WTC11 (cell line): Measurements from ENCODE around the gene FAM149B1. TPM values are rescaled to one million over a fixed set of nuclear protein-coding genes. Genes with fewer than 3 reads are reported as not detected.

Source experiments
- ATAC-seq: fragments of 200-7000 bp; cut with Tn5 transposase; 2 replicates; pipeline ENCODE4 v1.10.0; 2021; ENCODE audit warnings: mild to moderate bottlenecking, moderate library complexity
- CTCF ChIA-PET: fragments of 300-600 bp; sonication (Branson Sonifier 250); formaldehyde crosslinking; loops from one replicate; lab custom pipeline; 2021; ENCODE audit warnings: antibody characterized with exemption; lab: Charles Lee
- POLR2A ChIA-PET: fragments of 350-600 bp; sonication (Branson Sonifier 250); formaldehyde crosslinking; loops from one replicate; lab custom pipeline; 2021; ENCODE audit warnings: antibody characterized with exemption; lab: Charles Lee
- DNase-seq: peaks from one replicate; pipeline ENCODE4 v3.0.0; 2021; ENCODE audit warnings: low spot score
- H3K27ac Mint-ChIP-seq: 2 replicates; pipeline ENCODE4 v1.8.0; 2021; ENCODE audit warnings: mixed read lengths
- H3K27me3 Mint-ChIP-seq: 2 replicates; pipeline ENCODE4 v1.8.0; 2021; ENCODE audit warnings: low read depth, mild to moderate bottlenecking, moderate library complexity, mixed read lengths
- H3K36me3 Mint-ChIP-seq: 2 replicates; pipeline ENCODE4 v1.8.0; 2021; ENCODE audit warnings: mixed read lengths
- H3K4me1 Mint-ChIP-seq: 2 replicates; pipeline ENCODE4 v1.8.0; 2022; ENCODE audit warnings: mixed read lengths
- H3K4me3 Mint-ChIP-seq: 2 replicates; pipeline ENCODE4 v1.8.0; 2021; ENCODE audit warnings: mild to moderate bottlenecking, moderate library complexity, mixed read lengths
- H3K9me3 Mint-ChIP-seq: 2 replicates; pipeline ENCODE4 v1.8.0; 2021; ENCODE audit warnings: mixed read lengths
- CREB1 ChIP-seq: sonication (generic); formaldehyde crosslinking; IDR thresholded peaks from 2 replicates; pipeline ENCODE4 v1.8.0; 2023; ENCODE audit warnings: mild to moderate bottlenecking, missing genetic modification reagents
- ETV6 ChIP-seq: sonication (generic); formaldehyde crosslinking; IDR thresholded peaks from 2 replicates; pipeline ENCODE4 v1.8.1; 2022; ENCODE audit warnings: mild to moderate bottlenecking, missing genetic modification reagents
- GTF2I ChIP-seq: fragments of 250-450 bp; sonication (Bioruptor Pico); conservative IDR thresholded peaks from 2 replicates; pipeline ENCODE4 v1.4.0; 2021; ENCODE audit warnings: mild to moderate bottlenecking
- HMGA2 ChIP-seq: fragments of 250-450 bp; sonication (Bioruptor Pico); IDR thresholded peaks from 2 replicates; pipeline ENCODE4 v1.4.0; 2021; ENCODE audit warnings: mild to moderate bottlenecking, moderate library complexity
- IRF2 ChIP-seq: sonication (generic); formaldehyde crosslinking; IDR thresholded peaks from 2 replicates; pipeline ENCODE4 v1.8.0; 2022; ENCODE audit warnings: low read depth, missing genetic modification reagents, borderline replicate concordance
- MXD4 ChIP-seq: fragments of 250-450 bp; sonication (Bioruptor Pico); IDR thresholded peaks from 2 replicates; pipeline ENCODE4 v1.8.0; 2021; ENCODE audit warnings: mild to moderate bottlenecking, moderate library complexity, borderline replicate concordance
- MYBL2 ChIP-seq: sonication (generic); formaldehyde crosslinking; IDR thresholded peaks from 2 replicates; pipeline ENCODE4 v1.8.1; 2023; ENCODE audit warnings: mild to moderate bottlenecking, moderate library complexity, missing genetic modification reagents
- RELA ChIP-seq: sonication (generic); formaldehyde crosslinking; IDR thresholded peaks from 2 replicates; pipeline ENCODE4 v1.8.1; 2022; ENCODE audit warnings: missing genetic modification reagents, mild to moderate bottlenecking, borderline replicate concordance
- SMAD4 ChIP-seq: sonication (generic); formaldehyde crosslinking; IDR thresholded peaks from 2 replicates; pipeline ENCODE4 v1.8.0; 2022; ENCODE audit warnings: mild to moderate bottlenecking, missing genetic modification reagents
- ZNF121 ChIP-seq: sonication (generic); formaldehyde crosslinking; IDR thresholded peaks from 2 replicates; pipeline ENCODE4 v1.8.0; 2023; ENCODE audit warnings: missing genetic modification reagents
- ZNF138 ChIP-seq: sonication (generic); formaldehyde crosslinking; conservative IDR thresholded peaks from 2 replicates; pipeline ENCODE4 v1.8.1; 2022; ENCODE audit warnings: mild to moderate bottlenecking, moderate library complexity, missing genetic modification reagents
- ZNF232 ChIP-seq: sonication (generic); formaldehyde crosslinking; IDR thresholded peaks from 2 replicates; pipeline ENCODE4 v1.8.0; 2022; ENCODE audit warnings: mild to moderate bottlenecking, missing genetic modification reagents
- ZNF416 ChIP-seq: fragments of 250-450 bp; sonication (Bioruptor Pico); IDR thresholded peaks from 2 replicates; pipeline ENCODE4 v1.9.0; 2021; ENCODE audit warnings: mild to moderate bottlenecking, inconsistent platforms
- ZNF423 ChIP-seq: fragments of 250-450 bp; sonication (Bioruptor Pico); IDR thresholded peaks from 2 replicates; pipeline ENCODE4 v2.1.2; 2022; ENCODE audit warnings: mild to moderate bottlenecking, moderate library complexity
- total RNA-seq: library from RNA; stranded (reverse); gene quantifications from 3 replicates; pipeline ENCODE4 v1.2.3, GENCODE V29; 2021
- TF ChIP-seq, protein P1 (sequence below): fragments of 250-450 bp; sonication (Bioruptor Pico); IDR thresholded peaks from 2 replicates; pipeline ENCODE4 v1.9.0; 2021; ENCODE audit warnings: mild to moderate bottlenecking, borderline replicate concordance
- TF ChIP-seq, protein P2 (sequence below): sonication (generic); formaldehyde crosslinking; IDR thresholded peaks from 2 replicates; pipeline ENCODE4 v1.8.0; 2022; ENCODE audit warnings: mild to moderate bottlenecking, missing genetic modification reagents
- TF ChIP-seq, protein P3 (sequence below): sonication (generic); formaldehyde crosslinking; IDR thresholded peaks from 2 replicates; pipeline ENCODE4 v1.8.0; 2022; ENCODE audit warnings: mild to moderate bottlenecking, missing genetic modification reagents
- TF ChIP-seq, protein P4 (sequence below): sonication (generic); formaldehyde crosslinking; IDR thresholded peaks from 2 replicates; pipeline ENCODE4 v1.8.0; 2022; ENCODE audit warnings: mild to moderate bottlenecking, missing genetic modification reagents
- TF ChIP-seq, protein P5 (sequence below): sonication (generic); formaldehyde crosslinking; IDR thresholded peaks from 2 replicates; pipeline ENCODE4 v1.8.0; 2023; ENCODE audit warnings: missing genetic modification reagents
- TF ChIP-seq, protein P6 (sequence below): fragments of 250-450 bp; sonication (Bioruptor Pico); conservative IDR thresholded peaks from 2 replicates; pipeline ENCODE4 v1.9.0; 2021; ENCODE audit warnings: mild to moderate bottlenecking

The FAM149B1 gene
- total RNA-seq, 1 experiment from 2014 or later: 13.8 TPM

DNA sequence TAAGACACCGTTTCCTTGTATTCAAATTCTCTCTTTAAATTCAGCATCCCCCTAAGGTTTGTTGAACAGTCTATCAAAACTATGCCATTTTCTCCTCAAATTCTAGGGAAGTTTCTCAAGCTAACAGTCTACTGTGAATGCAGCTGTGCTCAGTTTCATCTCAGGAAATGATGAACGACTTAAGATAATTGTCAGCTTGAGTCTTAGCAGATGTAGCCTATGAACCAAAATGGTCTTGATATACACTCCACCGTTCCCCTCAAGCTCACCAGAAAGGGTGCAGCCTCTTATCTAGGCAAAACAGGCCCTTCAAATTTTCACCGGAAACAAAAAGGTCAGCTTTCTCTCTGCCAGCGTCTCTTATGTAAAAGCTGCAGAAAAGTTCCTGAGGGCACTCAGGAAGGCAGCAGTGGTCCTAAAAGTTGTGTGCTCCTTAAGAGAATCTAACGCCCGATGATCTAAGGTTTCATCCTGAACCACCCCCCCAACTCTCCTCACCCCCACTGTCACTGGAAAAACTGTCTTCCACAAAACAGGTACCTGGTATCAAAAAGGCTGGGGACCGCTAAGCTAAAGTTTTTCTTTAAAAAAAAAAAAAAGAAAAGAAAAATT is 77.1 kb downstream of the FAM149B1 start (continued):
- TF ChIP-seq, protein P1, sequence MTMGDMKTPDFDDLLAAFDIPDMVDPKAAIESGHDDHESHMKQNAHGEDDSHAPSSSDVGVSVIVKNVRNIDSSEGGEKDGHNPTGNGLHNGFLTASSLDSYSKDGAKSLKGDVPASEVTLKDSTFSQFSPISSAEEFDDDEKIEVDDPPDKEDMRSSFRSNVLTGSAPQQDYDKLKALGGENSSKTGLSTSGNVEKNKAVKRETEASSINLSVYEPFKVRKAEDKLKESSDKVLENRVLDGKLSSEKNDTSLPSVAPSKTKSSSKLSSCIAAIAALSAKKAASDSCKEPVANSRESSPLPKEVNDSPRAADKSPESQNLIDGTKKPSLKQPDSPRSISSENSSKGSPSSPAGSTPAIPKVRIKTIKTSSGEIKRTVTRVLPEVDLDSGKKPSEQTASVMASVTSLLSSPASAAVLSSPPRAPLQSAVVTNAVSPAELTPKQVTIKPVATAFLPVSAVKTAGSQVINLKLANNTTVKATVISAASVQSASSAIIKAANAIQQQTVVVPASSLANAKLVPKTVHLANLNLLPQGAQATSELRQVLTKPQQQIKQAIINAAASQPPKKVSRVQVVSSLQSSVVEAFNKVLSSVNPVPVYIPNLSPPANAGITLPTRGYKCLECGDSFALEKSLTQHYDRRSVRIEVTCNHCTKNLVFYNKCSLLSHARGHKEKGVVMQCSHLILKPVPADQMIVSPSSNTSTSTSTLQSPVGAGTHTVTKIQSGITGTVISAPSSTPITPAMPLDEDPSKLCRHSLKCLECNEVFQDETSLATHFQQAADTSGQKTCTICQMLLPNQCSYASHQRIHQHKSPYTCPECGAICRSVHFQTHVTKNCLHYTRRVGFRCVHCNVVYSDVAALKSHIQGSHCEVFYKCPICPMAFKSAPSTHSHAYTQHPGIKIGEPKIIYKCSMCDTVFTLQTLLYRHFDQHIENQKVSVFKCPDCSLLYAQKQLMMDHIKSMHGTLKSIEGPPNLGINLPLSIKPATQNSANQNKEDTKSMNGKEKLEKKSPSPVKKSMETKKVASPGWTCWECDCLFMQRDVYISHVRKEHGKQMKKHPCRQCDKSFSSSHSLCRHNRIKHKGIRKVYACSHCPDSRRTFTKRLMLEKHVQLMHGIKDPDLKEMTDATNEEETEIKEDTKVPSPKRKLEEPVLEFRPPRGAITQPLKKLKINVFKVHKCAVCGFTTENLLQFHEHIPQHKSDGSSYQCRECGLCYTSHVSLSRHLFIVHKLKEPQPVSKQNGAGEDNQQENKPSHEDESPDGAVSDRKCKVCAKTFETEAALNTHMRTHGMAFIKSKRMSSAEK (CRISPR knock-in tag): no peak
- TF ChIP-seq ZNF416 (CRISPR knock-in tag): no peak
- TF ChIP-seq, protein P2, sequence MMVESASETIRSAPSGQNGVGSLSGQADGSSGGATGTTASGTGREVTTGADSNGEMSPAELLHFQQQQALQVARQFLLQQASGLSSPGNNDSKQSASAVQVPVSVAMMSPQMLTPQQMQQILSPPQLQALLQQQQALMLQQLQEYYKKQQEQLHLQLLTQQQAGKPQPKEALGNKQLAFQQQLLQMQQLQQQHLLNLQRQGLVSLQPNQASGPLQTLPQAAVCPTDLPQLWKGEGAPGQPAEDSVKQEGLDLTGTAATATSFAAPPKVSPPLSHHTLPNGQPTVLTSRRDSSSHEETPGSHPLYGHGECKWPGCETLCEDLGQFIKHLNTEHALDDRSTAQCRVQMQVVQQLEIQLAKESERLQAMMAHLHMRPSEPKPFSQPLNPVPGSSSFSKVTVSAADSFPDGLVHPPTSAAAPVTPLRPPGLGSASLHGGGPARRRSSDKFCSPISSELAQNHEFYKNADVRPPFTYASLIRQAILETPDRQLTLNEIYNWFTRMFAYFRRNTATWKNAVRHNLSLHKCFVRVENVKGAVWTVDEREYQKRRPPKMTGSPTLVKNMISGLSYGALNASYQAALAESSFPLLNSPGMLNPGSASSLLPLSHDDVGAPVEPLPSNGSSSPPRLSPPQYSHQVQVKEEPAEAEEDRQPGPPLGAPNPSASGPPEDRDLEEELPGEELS (CRISPR knock-in tag): no peak
- TF ChIP-seq ZNF138: no peak
- no peak for TF ChIP-seq HMGA2
- no peak for TF ChIP-seq SMAD4
- TF ChIP-seq, protein P3, sequence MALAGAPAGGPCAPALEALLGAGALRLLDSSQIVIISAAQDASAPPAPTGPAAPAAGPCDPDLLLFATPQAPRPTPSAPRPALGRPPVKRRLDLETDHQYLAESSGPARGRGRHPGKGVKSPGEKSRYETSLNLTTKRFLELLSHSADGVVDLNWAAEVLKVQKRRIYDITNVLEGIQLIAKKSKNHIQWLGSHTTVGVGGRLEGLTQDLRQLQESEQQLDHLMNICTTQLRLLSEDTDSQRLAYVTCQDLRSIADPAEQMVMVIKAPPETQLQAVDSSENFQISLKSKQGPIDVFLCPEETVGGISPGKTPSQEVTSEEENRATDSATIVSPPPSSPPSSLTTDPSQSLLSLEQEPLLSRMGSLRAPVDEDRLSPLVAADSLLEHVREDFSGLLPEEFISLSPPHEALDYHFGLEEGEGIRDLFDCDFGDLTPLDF (CRISPR knock-in tag): no peak
- TF ChIP-seq ZNF232: no peak
- TF ChIP-seq, protein P4, sequence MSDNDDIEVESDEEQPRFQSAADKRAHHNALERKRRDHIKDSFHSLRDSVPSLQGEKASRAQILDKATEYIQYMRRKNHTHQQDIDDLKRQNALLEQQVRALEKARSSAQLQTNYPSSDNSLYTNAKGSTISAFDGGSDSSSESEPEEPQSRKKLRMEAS (CRISPR knock-in tag): no peak
- TF ChIP-seq ETV6: no peak
- TF ChIP-seq, all 79 proteins: peak for 0

DNA sequence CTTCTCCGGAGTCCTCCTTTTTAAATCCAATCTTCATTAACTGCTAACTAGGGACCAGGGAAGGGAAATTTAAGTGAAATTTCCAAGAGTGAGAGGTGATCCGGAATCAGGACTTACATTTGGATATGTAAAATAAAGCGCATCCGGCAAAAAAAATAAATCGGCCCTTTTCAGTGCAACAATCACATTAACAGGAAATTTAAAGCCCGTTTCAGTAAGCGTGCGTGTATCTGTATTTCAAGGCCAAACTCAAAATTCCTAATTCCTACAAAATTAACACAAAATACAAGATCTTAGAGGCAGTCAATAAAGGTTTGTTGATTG is 78.4 kb downstream of the FAM149B1 start:
- H3K9me3 Mint-ChIP-seq: no peaks in the 10 kb centered on the region
- ChIA-PET CTCF (interaction anchor here (1.2 to 1.5 kb wide), 4 partner anchors 13 to 152 kb away, joined by 4 to 5 read pairs (median 5); partner anchors contain the start of gene FAM149B1), POLR2A (interaction anchor here (0.6 to 1.5 kb wide), 5 partner anchors 12 to 526 kb away, joined by 3 to 7 read pairs (median 4); a partner anchor contains a TSS)
- ATAC-seq (no peak), DNase-seq (no peak)
- peak overlapping the region; percentile 94 for H3K4me3 Mint-ChIP-seq
- H3K36me3 Mint-ChIP-seq: peaks cover 66% of the 10 kb centered on the region
- peak overlapping the region; percentile 100 for H3K27ac Mint-ChIP-seq
- no peaks in the 10 kb centered on the region for H3K27me3 Mint-ChIP-seq
- TF ChIP-seq GTF2I (CRISPR knock-in tag) (no peak), CREB1 (CRISPR knock-in tag) (no peak), RELA (CRISPR knock-in tag) (no peak), ZNF423 (CRISPR knock-in tag) (no peak), ZNF121 (CRISPR knock-in tag) (no peak), IRF2 (CRISPR knock-in tag) (no peak), MXD4 (CRISPR knock-in tag) (no peak), MYBL2 (CRISPR knock-in tag) (no peak)
- TF ChIP-seq, protein P5, sequence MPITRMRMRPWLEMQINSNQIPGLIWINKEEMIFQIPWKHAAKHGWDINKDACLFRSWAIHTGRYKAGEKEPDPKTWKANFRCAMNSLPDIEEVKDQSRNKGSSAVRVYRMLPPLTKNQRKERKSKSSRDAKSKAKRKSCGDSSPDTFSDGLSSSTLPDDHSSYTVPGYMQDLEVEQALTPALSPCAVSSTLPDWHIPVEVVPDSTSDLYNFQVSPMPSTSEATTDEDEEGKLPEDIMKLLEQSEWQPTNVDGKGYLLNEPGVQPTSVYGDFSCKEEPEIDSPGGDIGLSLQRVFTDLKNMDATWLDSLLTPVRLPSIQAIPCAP (CRISPR knock-in tag): no peak
- TF ChIP-seq, protein P3 (CRISPR knock-in tag): no peak
- TF ChIP-seq, protein P6, sequence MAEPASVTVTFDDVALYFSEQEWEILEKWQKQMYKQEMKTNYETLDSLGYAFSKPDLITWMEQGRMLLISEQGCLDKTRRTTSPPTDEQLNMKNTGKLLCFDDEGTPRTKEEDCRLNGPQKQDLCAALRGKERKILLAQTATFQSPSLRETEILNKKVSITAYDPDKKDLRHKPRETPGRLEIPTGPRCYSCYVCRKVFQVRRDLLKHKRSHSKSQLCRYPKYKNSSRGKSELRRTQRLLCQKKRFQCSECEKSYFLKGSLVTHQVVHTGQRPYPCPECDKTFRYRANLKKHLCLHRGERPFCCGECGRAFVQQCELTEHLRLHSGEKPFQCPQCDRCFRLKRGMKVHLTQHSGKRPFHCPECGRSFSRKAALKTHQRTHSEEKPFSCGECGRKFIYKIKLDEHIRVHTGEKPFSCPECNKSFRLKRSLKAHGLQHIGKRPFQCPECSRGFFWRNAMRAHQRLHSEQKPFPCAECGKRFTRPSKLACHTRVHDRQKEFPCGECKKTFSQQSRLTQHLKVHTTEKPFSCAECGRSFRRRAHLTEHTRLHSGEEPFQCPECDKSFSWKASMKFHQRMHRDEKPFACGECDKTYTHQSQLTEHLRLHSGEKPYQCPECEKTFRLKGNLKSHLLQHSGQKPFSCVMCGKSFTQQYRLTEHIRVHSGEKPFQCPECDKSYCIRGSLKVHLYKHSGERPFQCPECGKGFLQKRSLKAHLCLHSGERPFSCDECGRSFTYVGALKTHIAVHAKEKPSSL (CRISPR knock-in tag): no peak
- peaks cover 35% of the 10 kb centered on the region for H3K4me1 Mint-ChIP-seq
